ENCODE measurements around the gene ARHGAP26.

ARHGAP26 gene

GRCh38 chr5:143263272-143263810 lies 493.2 kb downstream of the ARHGAP26 start:
- Histone ChIP-seq H3K27ac (no peak overlapping the region), H3K4me3 (no peak overlapping the region)
- no peak for DNase-seq (ENCODE audit: low spot score)
- TF ChIP-seq, protein P1, sequence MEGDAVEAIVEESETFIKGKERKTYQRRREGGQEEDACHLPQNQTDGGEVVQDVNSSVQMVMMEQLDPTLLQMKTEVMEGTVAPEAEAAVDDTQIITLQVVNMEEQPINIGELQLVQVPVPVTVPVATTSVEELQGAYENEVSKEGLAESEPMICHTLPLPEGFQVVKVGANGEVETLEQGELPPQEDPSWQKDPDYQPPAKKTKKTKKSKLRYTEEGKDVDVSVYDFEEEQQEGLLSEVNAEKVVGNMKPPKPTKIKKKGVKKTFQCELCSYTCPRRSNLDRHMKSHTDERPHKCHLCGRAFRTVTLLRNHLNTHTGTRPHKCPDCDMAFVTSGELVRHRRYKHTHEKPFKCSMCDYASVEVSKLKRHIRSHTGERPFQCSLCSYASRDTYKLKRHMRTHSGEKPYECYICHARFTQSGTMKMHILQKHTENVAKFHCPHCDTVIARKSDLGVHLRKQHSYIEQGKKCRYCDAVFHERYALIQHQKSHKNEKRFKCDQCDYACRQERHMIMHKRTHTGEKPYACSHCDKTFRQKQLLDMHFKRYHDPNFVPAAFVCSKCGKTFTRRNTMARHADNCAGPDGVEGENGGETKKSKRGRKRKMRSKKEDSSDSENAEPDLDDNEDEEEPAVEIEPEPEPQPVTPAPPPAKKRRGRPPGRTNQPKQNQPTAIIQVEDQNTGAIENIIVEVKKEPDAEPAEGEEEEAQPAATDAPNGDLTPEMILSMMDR (IDR thresholded peaks at IDR 0.05), result no peak

DNA sequence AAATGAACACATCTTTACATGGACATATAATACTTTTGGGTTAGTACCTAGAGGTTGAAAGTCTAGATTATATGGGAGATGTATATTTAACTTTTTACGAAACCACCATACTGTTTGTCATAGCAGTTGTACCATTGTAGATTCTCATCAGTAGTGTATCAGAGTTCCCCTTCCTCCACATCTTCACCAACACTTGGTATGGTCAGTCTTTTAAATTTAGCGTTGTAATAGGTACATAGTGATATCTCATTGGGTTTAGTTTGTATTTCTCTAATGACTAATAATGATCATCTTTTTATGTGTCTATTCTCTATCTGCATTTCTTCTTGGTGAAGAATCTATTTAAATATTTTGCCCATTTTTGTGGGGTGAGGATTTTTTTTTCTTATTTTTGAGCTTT lies 495.8 kb downstream of the ARHGAP26 start:
- TF ChIP-seq, protein P1 (IDR thresholded peaks at IDR 0.05), result no peak
- H3K4me3 ChIP-seq, result no peak overlapping the region
- H3K27ac ChIP-seq, result no peak overlapping the region
- no peak for DNase-seq (ENCODE audit: low spot score)

DNA sequence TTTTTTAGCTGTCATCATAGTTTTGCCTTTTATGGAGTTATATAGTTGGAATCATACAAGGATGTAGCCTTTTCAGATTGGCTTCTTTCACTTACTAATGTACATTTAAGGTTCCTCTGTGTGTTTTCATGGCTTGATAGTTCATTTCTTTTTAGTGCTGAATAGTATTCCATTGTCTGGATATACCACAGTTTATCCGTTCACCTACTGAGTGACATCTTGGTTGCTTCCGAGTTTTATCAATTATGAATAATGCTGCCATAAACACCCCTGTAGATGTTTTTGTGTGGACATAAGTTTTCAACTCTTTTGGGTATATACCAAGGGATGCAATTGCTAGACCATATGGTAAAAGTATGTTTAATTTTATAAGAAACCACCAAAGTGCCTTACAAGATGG lies 497.0 kb downstream of the ARHGAP26 start:
- TF ChIP-seq, protein P1 (IDR thresholded peaks at IDR 0.05), result no peak
- no peak overlapping the region for H3K27ac ChIP-seq
- no peak overlapping the region for H3K4me3 ChIP-seq
- DNase-seq (ENCODE audit: low spot score), result no peak

DNA sequence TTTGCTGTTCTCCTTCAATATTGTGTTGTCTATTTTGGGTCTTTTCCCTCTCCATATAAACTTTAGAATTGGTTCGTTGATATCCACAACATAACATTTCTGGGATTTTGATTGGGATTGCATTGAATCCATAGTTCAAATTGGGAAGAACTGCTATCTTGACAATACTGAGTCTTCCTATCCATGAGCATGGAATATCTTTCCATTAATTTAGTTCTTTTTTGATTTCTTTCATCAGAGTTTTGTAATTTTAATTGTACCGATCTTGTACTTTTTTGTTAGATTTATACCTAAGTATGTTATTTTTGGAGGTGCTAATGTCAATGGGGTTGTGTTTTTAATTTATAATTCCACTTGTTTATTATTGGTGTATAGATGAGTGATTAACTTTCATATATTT lies 498.2 kb downstream of the ARHGAP26 start:
- Histone ChIP-seq H3K4me3 (no peak overlapping the region), H3K27ac (no peak overlapping the region)
- TF ChIP-seq, protein P1 (IDR thresholded peaks at IDR 0.05), result no peak
- DNase-seq (ENCODE audit: low spot score), result no peak

- TF ChIP-seq, protein P1 (IDR thresholded peaks at IDR 0.05), result no peak
- Histone ChIP-seq H3K4me3 (no peak overlapping the region), H3K27ac (no peak overlapping the region)
- DNase-seq (ENCODE audit: low spot score), result no peak
These were observed 501.3 kb downstream of the ARHGAP26 start for GRCh38 chr5:143271431-143271830.

- TF ChIP-seq, protein P1 (IDR thresholded peaks at IDR 0.05), result no peak
- DNase-seq (ENCODE audit: low spot score), result no peak
- no peak overlapping the region for H3K27ac ChIP-seq
- no peak overlapping the region for H3K4me3 ChIP-seq
These were observed 504.8 kb downstream of the ARHGAP26 start for GRCh38 chr5:143274952-143275351.

DNA sequence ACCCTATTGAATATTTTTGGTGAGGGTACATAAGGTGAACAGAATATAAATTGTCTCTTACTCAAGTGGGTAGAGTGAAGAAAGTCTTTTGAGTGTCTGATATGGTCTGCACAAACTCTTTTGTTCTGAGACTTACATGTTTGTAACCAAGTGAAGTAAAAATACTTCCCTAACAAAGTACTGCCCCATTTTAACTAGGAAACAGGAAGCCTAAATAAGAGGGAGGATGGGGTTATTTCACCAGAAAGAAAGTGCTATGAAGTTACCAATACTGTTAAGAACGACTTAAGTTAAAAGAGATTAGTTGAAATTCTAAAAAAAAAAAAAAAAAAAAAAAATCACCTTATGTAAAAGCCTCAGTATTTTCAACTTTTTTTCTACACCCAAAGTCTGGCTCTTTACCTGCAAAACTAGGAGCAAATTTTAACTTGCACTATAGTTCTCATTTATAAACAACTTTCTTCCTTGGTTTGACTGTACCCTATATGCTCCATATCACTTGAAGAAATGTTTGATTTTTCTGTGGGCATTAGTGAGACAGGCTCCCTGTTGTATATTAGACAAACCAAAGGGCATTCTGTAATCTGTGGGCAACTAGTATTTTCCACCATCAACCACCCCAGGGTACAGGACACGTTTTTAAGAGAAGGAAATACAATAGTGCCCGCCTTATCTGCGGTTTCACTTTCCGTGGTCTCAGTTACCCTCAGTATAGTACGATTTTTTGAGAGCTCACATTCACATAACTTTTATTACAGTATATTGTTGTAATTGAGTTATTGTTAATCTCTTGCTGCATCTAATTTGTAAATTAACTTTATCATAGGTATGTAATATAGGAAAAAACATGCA lies 505.6 kb downstream of the ARHGAP26 start:
- TF ChIP-seq, protein P1 (IDR thresholded peaks at IDR 0.05), result no peak

More for the DNA sequence above, 505.6 kb downstream of the ARHGAP26 start:
- Histone ChIP-seq H3K27ac (no peak overlapping the region), H3K4me3 (no peak overlapping the region)
- no peak for DNase-seq (ENCODE audit: low spot score)
